Omental fat pad (tissue), 4 donors: ENCODE data around the gene EPHA2. TPM values are rescaled to one million over a fixed set of nuclear protein-coding genes. Genes with fewer than 3 reads are reported as not detected.

Experiments used
- ATAC-seq: fragments of 150-250 bp; one replicate; pipeline ENCODE4 v1.9.1; 2016; ENCODE audit warnings: mild to moderate bottlenecking, moderate library complexity; ENCODE audit not compliant: low FRiP score
- DNase-seq: peaks from one replicate; pipeline ENCODE4 v3.0.0-alpha.2; 2019; ENCODE audit warnings: low spot score
- CTCF ChIP-seq, 3 donors: fragments of 450-650 bp; IDR thresholded peaks; one replicate each; pipeline ENCODE4 v1.5.1; 2016 to 2017; ENCODE audit warnings: antibody characterized with exemption in 3 of 3, mild to moderate bottlenecking in 3 of 3, moderate library complexity in 2 of 3
- total RNA-seq, 4 donors: library from RNA; depleted of rRNA; stranded (reverse); fragments of >200 nt; gene quantifications; one replicate each; pipeline ENCODE4 v1.1.0, GENCODE V29; 2016

EPHA2 gene
- total RNA-seq, 4 donors from 2014 or later: 15.3 to 41.8 (median 28.6) TPM

DNA sequence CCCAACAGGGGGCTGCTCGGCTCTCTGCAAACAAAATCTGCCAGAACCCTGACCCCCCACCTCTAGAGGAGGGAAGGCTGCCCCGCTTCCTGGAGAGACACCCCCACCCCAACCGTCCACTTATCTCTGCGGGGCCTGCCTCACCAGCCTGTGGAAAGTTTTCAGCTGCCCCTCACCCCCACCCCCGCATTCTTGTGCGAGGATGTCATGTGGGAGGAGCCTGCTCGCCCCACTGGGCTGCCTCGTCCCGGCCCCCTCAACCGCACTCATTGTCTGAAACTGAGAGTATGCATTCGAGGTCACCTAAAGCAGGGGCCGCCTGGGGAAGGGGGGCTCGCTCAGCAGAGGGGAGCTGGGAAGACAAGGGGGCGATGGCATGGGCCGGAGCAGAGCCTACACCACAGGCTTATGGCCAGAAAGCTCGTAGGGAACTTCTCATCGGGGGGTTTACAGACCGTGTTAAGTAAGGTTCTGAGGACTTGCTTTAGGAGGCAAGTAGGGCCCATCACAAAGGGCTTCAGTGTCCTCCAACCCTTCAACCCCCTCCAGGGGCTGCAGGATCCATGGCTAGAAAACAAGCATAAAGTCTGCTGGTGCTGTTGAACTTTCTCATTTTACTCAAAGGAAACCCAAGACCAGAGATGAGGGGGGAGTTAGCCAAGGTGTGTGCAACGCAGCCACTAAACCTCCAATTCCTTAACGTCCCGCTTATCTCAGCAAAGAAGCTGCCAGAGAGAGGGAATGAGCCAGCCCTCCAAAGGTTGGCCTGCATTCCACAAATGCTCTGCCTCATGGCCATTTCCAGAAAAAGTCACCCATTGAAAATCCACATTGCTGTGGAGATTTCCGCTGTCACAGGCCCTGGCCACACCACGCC is 9.4 kb downstream of the EPHA2 start:
- ATAC-seq (peak; percentile 74), DNase-seq (peak; percentile 71)
- no peak for TF ChIP-seq CTCF (IDR thresholded peaks at IDR 0.05)

DNA sequence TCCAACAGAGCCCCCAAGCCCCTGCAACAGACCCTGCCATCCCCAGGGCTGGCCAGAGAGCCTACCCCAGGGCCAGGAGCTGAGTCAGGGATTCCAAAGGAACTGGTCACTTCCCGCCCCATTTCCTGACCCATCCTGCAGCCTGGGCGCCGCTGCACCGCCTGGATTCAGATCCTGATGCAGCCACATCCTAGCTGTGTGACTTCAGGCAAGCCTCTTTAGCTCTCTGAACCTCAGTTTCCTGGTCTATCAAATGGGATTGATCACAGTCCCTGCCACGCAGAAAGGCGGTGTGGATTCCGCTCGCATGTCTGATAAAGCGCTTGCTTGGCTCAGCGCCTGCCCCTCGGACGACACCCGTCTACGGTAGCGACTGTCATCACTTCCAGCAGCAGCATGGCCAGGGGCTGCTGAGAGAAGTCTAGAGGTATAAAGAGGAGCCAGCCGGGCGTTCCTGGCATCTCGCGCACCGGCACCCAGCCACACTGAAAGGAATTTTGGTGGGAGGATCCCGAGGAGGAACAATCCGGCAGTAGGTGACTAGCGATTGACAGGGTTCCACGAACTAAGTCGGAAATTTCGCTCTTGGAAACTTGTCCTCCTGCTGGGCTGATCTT is 10.1 kb downstream of the EPHA2 start:
- peak; percentile 42 for DNase-seq
- no peak for TF ChIP-seq CTCF (IDR thresholded peaks at IDR 0.05)

DNA sequence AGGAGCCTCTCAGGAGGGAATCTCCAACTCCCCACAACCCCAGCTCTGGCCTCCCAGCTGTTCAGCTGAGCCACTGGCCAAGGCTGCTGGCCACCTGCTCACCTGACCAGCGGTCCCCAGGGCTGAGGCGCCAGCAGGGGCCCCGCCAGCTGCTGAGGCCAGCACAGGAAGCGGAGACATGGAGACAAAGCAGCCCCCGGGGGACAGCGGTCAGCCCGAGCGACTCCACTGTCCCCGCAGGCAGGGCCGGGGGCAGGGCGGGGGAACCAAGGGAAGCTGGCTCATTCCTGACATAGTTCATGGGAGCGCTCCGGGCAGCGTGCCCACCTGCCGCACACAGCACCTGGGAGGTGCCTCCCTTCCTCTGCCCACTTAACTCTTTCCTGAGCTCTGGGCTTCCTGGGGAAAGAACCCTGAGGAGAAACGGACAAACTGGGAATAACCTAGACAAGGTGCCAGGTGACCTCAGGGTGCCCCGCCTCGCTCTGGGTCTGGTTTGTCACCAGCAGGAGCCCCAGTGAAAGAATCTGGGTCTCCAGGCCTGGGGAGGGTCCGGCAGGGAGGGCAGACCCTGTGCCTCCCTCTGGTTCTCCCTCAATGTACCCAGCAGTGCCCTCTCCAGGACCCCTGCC is 10.7 kb downstream of the EPHA2 start:
- DNase-seq: peak; percentile 58
- TF ChIP-seq CTCF (IDR thresholded peaks at IDR 0.05): no peak
- peak; percentile 41 for ATAC-seq

More for the DNA sequence above, 10.1 kb downstream of the EPHA2 start:
- ATAC-seq: peak; percentile 76

DNA sequence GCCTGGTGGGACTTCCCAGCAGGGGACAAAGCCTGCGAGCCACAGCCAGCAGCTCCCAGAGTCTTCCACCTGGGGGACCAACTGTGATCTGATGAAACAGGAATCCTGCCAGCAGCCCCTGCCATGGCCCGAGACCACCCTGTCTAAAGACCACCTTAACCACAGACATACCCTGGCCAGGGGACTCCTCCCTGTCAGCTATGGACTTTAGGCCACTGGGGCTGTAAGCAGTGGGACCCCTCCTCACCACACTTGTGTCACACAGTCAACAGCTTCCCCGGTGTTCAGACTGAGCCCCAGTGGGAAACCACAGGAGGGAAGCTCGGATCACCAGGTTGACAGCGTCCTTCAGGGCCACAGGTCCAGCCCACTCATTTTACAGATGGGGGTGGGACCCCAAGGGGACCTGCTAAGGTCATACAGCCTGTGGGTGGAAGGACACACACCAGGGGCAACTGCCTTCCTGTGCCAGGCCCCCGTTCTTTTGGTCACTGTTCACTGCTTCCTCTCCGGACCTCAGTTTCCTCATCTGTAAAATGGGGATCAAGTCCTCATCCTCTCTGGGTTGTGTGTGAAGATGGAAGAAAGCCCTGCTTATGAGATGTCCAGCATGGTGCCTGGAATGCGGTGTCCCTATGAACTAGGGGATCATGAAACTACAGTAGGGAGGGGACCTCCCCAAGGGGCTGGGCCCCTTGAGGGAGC is 11.4 kb downstream of the EPHA2 start:
- ATAC-seq (no peak), DNase-seq (no peak)
- no peak for TF ChIP-seq CTCF (IDR thresholded peaks at IDR 0.05)

DNA sequence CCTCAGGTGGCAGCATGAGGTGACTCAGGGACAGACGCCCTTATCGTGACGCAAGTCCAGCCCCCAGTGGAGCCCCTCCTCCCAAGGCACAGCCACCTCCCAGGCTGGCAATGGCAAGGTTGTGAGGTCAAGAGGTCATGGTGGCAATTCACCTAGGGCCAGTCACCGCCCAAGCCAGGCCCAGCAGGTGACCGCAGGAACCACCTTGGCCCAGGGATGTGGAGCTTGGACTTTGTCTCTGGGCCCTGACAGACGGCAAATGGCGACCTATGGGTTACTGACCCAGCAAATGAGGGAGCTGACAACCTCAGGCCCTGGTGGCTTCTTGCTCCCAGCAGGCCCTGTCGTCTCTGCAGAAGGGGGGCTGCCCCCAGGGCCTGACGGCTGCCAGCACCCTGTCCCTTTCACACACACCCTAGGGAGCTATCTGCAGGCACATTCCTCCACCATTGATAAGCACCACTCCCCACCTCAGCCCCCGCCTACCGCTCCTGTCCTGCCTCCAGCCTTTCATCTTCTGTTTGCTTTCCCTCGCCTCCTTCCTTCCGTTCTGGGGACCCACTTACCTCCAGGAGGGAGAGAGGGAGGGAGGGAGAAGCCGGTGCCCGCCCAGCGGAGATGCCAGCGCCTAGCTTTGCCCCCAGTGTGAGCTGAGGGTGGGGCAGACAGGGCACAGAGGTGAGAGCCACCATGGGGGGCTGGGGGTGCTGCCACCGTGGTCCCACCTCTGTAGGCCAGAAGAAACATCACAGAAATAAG is 12.1 kb downstream of the EPHA2 start:
- DNase-seq (no peak), ATAC-seq (no peak)
- TF ChIP-seq CTCF (IDR thresholded peaks at IDR 0.05): no peak

- no peak for TF ChIP-seq CTCF (IDR thresholded peaks at IDR 0.05)
- DNase-seq: no peak
- ATAC-seq: no peak
Measured at GRCh38 chr1:16143005-16143565, 12.8 kb downstream of the EPHA2 start.
